Measurements from ENCODE around the gene CEACAM6. TPM values are rescaled to one million over a fixed set of nuclear protein-coding genes. Genes with fewer than 3 reads are reported as not detected.
A peak's percentile ranks its signal among the peaks of the same experiment; 100 is the strongest.

CEACAM6 gene
- total RNA-seq (2014; rRNA removed; shearing (Covaris generic)) (not detected in 2 replicates), polyA plus RNA-seq (2016; fragmentation: Nextera tagmentation; extraction: Ambion mirVana) (not detected in 2 replicates)
- long read RNA-seq = 0 reads

DNA sequence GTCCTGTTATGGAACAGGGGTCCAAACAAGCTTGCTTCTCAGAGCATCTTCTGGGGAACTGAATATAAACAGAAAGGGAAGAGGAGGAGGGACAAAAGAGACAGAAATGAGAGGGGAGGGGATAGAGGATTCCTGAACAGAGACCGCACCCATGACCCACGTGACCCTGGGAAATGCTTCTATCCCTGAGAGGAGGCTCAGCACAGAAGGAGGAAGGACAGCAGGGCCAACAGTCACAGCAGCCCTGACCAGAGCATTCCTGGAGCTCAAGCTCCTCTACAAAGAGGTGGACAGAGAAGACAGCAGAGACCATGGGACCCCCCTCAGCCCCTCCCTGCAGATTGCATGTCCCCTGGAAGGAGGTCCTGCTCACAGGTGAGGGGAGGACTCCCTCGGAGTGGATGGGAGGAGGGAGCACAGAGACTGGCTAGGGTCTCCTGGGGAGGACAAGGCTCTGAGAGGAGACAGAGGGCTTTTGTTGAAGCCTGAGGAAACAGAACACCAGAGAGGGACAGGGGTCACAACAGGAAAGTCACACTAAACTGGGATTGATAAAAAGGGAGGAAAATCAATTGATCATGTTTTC, at the start of gene CEACAM6:
Gene CEACAM6, plus strand, starts transcription at position 203 of the 586 bp plus-strand sequence. Its CDS starts 109 bp downstream, at position 312.
- H4K20me1 ChIP-seq (replicated peaks; ENCODE audit: insufficient read depth) = no peaks in the 10 kb centered on the region
- DNase-seq (ENCODE audit: low spot score) = peak; percentile 49
- peaks cover 3% of the 10 kb centered on the region; the same call in 1 of the 3 replicates for H3K4me1 Mint-ChIP-seq
- H3K4me1 ChIP-seq (ENCODE audit: insufficient read depth) = no peaks in the 10 kb centered on the region; the same call in 1 of the 2 replicates
- H3K27me3 ChIP-seq (ENCODE audit: insufficient read depth) = no peaks in the 10 kb centered on the region
- TF ChIP-seq STAT1 (IDR thresholded peaks at IDR 0.05; ENCODE audit: unreplicated experiment) = no peak
- H3F3A ChIP-seq (replicated peaks; ENCODE audit: low read depth) = no peaks in the 10 kb centered on the region
- ATAC-seq = no peak; the same call in 2 of the 3 replicates
- H3K4me3 ChIP-seq = no peak within 1 kb of the TSS
- no peak within 1 kb of the TSS for H2AFZ ChIP-seq
- H3K9me3 Mint-ChIP-seq = no peaks in the 10 kb centered on the region
- H3K4me2 ChIP-seq = no peak within 1 kb of the TSS
- H3K36me3 Mint-ChIP-seq (ENCODE audit: low read depth) = no peaks in the 10 kb centered on the region
- H3K27ac Mint-ChIP-seq = no peak within 1 kb of the TSS
- no peaks in the 10 kb centered on the region for H3K79me2 ChIP-seq (replicated peaks; ENCODE audit: insufficient read depth)
- H3K9me2 ChIP-seq (ENCODE audit: insufficient read depth) = no peaks in the 10 kb centered on the region
- H3K27me3 Mint-ChIP-seq (ENCODE audit: insufficient read depth, low read depth, poor library complexity) = peaks cover 6% of the 10 kb centered on the region
- no peak within 1 kb of the TSS for H3K27ac ChIP-seq (ENCODE audit: low read depth)
- H3K4me3 Mint-ChIP-seq = no peak within 1 kb of the TSS
- H3K36me3 ChIP-seq (ENCODE audit: insufficient read depth) = no peaks in the 10 kb centered on the region

DNA sequence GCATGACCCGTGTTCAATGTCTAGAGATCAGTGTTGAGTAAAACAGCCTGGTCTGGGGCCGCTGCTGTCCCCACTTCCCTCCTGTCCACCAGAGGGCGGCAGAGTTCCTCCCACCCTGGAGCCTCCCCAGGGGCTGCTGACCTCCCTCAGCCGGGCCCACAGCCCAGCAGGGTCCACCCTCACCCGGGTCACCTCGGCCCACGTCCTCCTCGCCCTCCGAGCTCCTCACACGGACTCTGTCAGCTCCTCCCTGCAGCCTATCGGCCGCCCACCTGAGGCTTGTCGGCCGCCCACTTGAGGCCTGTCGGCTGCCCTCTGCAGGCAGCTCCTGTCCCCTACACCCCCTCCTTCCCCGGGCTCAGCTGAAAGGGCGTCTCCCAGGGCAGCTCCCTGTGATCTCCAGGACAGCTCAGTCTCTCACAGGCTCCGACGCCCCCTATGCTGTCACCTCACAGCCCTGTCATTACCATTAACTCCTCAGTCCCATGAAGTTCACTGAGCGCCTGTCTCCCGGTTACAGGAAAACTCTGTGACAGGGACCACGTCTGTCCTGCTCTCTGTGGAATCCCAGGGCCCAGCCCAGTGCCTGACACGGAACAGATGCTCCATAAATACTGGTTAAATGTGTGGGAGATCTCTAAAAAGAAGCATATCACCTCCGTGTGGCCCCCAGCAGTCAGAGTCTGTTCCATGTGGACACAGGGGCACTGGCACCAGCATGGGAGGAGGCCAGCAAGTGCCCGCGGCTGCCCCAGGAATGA, 48.4 kb upstream of the CEACAM6 start:
- Histone ChIP-seq H3K4me1 (ENCODE audit: insufficient read depth) (no peaks in the 10 kb centered on the region), H3F3A (replicated peaks; ENCODE audit: low read depth) (no peaks in the 10 kb centered on the region), H2AFZ (peak overlapping the region; percentile 99), H3K4me3 (peak overlapping the region; percentile 67), H3K27ac (ENCODE audit: low read depth) (no peak overlapping the region), H3K4me2 (peak overlapping the region; percentile 84), H3K79me2 (replicated peaks; ENCODE audit: insufficient read depth) (no peaks in the 10 kb centered on the region), H3K36me3 (ENCODE audit: insufficient read depth) (no peaks in the 10 kb centered on the region), H3K9me2 (ENCODE audit: insufficient read depth) (no peaks in the 10 kb centered on the region), H3K27me3 (ENCODE audit: insufficient read depth) (no peaks in the 10 kb centered on the region), H4K20me1 (replicated peaks; ENCODE audit: insufficient read depth) (peaks cover 7% of the 10 kb centered on the region)
- Mint-ChIP-seq H3K9me3 (no peaks in the 10 kb centered on the region), H3K27me3 (ENCODE audit: insufficient read depth, low read depth, poor library complexity) (peaks cover 17% of the 10 kb centered on the region), H3K36me3 (ENCODE audit: low read depth) (no peaks in the 10 kb centered on the region), H3K4me1 (peaks cover 2% of the 10 kb centered on the region; the same call in 1 of the 3 replicates), H3K4me3 (peak overlapping the region; percentile 74), H3K27ac (no peak overlapping the region)
- peak; percentile 93 for DNase-seq (ENCODE audit: low spot score)
- ATAC-seq = peak; percentile 94
- no peak for TF ChIP-seq STAT1 (IDR thresholded peaks at IDR 0.05; ENCODE audit: unreplicated experiment)
- TF ChIP-seq, protein P1, sequence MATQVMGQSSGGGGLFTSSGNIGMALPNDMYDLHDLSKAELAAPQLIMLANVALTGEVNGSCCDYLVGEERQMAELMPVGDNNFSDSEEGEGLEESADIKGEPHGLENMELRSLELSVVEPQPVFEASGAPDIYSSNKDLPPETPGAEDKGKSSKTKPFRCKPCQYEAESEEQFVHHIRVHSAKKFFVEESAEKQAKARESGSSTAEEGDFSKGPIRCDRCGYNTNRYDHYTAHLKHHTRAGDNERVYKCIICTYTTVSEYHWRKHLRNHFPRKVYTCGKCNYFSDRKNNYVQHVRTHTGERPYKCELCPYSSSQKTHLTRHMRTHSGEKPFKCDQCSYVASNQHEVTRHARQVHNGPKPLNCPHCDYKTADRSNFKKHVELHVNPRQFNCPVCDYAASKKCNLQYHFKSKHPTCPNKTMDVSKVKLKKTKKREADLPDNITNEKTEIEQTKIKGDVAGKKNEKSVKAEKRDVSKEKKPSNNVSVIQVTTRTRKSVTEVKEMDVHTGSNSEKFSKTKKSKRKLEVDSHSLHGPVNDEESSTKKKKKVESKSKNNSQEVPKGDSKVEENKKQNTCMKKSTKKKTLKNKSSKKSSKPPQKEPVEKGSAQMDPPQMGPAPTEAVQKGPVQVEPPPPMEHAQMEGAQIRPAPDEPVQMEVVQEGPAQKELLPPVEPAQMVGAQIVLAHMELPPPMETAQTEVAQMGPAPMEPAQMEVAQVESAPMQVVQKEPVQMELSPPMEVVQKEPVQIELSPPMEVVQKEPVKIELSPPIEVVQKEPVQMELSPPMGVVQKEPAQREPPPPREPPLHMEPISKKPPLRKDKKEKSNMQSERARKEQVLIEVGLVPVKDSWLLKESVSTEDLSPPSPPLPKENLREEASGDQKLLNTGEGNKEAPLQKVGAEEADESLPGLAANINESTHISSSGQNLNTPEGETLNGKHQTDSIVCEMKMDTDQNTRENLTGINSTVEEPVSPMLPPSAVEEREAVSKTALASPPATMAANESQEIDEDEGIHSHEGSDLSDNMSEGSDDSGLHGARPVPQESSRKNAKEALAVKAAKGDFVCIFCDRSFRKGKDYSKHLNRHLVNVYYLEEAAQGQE (IDR thresholded peaks at IDR 0.05; ENCODE audit: unreplicated experiment) = peak; percentile 37
- TF ChIP-seq, protein P2, sequence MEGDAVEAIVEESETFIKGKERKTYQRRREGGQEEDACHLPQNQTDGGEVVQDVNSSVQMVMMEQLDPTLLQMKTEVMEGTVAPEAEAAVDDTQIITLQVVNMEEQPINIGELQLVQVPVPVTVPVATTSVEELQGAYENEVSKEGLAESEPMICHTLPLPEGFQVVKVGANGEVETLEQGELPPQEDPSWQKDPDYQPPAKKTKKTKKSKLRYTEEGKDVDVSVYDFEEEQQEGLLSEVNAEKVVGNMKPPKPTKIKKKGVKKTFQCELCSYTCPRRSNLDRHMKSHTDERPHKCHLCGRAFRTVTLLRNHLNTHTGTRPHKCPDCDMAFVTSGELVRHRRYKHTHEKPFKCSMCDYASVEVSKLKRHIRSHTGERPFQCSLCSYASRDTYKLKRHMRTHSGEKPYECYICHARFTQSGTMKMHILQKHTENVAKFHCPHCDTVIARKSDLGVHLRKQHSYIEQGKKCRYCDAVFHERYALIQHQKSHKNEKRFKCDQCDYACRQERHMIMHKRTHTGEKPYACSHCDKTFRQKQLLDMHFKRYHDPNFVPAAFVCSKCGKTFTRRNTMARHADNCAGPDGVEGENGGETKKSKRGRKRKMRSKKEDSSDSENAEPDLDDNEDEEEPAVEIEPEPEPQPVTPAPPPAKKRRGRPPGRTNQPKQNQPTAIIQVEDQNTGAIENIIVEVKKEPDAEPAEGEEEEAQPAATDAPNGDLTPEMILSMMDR (conservative IDR thresholded peaks at IDR 0.05; ENCODE audit: low read depth in 2 of 2) = peak; percentile 65 to 100
- TF ChIP-seq ZNF331 (CRISPR knock-in tag; IDR thresholded peaks at IDR 0.05; ENCODE audit: low read depth) = no peak

Data from GM23338 (cell line).